Activated naive CD8-positive, alpha-beta T cell treated with anti-CD3 and anti-CD28 coated beads, Interleukin-2, amount 50 U/mL, for 16 hours (primary cell): Measurements from ENCODE around the gene SLC9A6.
"Not testable (repeated sequence)": the region's sequence is repeated elsewhere in the genome, so short reads cannot be mapped to it uniquely, and the experiment has no call there.

Experiments used
- DNase-seq: peaks from one replicate; pipeline ENCODE4 v3.0.0-alpha.2; 2020; ENCODE audit warnings: low read depth, low spot score

SLC9A6 gene

DNA sequence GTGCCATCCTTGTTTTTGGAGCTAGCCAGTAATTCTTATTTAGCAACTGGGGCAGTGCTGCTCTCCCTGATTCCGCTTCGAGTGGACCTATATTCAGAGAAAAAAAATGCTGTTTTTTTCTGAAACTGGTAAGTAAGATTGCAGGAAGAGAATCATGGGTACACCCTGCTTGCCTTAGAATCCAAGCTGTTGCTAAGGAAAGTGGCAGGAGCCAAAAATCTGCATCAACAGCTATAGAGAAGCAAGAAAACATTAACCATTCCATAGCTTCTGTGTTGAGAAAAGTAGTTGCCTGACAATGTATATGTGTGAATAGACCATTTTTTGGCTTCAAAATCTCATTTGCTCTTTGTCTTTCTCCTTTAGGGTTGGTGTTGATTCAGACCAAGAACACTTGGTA is 44.5 kb downstream of the SLC9A6 start:
- DNase-seq: no peak

DNA sequence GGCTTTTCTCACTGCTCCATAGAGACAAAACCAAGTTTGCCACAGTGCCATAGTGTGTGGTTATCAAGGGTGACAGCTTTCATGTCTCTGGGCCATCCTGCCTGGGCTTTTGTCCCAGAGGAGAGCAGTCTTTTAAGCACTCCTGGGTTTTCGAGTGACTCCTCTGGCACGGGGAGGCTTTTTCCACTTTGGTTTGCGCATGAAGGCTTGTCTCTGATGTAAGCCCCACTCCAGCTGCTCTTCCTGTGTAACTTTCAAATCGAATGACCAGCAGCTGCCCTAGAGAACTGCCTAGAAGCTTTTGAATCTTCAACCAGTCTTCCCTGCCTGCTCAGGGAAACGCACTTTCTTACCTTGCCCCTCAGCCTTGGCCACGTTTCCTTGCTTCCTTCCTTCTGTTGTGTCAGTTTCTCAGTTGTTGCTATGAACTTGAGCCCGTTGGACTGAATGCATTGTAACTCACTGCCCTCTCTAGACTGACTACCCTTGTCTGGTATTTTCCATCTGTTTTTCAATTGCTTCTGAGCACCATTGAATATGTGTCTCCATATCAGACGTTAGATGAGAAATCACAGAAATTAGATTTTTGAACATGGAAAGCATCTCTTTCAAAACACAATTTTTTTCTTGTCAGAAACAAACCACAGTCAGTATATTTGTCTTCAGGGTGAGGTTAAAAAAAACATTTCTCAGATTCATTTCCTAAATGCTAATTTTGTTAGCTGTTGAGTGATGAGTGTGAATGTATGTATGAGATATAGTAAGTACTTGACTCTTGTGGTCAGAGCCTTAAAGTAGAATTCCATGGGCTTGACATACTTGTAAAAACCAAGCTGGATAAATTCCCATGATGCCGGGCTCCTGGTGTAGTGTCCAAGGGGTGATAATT is 45.3 kb downstream of the SLC9A6 start:
- no peak for DNase-seq

DNA sequence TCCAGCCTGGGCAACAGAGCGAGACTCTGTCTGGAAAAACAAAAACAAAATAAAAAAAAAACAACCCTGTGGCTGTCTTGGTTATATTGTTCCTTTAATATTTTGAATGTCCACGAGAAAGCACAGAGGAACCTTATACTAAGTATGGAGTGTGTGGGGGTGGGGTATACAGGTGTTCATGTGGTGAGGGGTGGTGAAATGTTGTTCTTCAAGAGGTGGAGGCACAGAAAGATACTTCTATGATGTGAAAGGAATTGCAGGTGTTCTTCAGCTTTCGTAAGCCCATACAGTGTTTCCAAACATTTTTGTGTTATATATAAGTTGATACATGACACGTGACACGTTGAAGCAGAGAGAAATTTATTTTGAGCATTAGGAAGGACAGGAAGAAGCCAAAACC is 46.4 kb downstream of the SLC9A6 start:
- no peak for DNase-seq

DNA sequence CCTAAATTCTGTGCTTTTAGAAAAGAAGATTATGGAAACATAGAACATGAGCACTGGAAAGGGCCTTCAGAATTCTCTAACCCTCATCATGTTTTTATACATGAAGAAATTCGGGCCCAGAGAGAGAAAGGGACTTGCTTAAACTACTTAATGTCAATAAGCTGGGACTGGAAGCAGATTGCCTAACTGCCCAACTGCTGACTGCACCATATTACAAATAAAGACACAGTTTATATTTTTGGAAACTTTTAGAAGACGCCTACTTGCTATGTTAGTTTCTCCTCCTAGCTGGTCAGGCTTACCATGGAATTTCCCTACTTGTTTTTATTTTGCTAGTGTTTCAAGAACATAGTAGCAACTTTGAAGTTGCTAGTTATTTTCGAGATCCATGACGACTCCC is 47.1 kb downstream of the SLC9A6 start:
- DNase-seq: no peak

DNA sequence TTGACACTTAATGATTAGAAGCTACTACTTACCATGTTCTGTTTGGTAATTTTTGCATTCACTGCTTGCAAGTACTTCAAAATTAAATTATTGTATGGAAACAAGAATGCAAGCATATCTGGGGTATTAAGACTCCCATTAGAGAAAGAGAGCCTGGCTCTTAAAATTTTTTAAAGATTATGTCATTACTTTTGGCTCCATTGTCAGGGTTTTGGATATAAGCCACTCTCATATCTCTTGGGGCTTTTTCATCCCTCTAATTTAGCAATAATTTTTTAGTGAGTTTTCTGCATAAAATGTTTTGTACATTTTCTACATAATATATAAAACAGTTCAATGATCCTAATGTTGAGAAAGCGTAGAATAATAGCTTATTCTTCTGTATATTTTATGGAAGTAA is 49.4 kb downstream of the SLC9A6 start:
- no peak for DNase-seq

DNA sequence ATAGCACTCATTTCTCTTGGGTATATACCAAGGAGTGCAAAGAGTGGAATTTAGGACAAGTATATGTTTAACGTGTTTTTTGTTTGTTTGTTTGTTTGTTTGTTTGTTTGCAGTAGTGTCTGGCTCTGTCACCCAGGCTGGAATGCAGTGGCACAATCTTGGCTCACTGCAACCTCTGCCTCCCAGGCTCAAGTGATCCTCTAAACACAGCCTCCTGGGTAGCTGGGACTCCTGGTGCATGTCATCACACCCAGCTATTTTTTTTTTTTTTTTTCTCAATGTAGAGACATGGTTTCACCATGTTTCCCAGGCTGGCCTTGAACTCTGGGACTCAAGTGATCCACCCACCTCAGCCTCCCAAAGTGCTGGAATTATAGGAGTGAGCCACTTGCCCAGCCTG is 50.4 kb downstream of the SLC9A6 start:
- DNase-seq: no peak

DNA sequence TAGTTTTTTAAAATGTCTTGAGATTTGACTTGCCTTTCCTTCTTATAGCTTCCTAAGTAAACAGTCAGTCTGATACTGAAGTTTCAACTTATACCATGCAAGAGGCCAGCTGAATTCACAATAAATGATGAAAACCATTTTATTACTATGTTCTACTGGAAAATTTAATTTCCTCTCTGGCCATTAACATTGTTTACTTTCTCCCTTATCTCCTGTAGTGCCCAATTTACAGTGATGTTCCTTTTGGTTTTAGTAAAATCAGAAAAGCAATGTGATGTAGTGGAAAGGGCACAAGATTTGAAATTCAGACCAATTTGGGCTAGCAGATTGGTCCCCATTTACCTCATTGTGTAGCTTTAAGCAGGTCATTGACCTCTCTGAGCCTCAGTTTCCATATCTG is 54.2 kb downstream of the SLC9A6 start:
- DNase-seq: no peak

DNA sequence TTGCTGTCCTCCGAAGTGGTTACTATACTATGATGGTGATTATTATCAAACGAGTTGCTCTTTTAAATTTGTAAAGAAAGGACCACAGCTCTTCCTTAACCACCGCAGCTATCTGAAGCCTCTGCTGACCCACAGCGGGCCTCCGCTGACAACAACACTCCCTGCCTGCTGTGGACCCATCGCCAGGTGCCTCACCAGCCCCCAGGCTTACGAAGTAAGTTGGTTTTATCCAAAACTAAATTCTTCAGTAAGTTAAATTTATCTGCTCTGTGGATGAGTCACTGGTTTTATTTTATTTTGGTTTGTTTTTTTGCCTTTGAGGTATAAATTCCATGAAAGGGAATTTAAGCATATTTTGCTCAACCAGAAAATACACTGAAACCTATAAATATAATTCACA is 54.7 kb downstream of the SLC9A6 start:
- no peak for DNase-seq

DNA sequence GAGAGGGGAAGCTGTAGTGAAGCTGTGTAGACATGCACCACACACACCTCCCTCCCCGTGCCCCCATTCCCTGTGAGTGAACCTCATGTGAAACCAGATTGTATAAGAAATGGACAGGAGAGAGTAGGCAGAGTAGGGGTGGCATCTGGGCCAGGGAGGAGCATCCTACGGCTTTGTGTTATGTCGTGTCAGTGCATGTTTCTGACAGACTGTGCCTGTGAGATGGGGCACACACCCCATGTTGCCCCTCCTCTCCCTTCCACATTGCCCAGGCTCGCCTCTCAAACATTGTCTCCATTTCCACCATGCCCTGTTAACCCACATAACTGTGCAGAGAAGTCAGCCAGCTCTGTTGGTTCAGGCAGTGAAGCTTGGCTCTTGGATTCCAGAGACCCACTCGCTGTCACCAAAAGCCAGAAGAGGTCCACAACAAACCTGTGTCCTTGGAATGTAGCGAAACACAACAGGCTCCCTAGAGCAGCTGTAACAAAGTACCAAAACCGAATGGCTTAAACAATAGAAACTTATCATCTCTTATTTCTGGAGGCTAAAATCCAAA is 56.1 kb downstream of the SLC9A6 start:
- no peak for DNase-seq

DNA sequence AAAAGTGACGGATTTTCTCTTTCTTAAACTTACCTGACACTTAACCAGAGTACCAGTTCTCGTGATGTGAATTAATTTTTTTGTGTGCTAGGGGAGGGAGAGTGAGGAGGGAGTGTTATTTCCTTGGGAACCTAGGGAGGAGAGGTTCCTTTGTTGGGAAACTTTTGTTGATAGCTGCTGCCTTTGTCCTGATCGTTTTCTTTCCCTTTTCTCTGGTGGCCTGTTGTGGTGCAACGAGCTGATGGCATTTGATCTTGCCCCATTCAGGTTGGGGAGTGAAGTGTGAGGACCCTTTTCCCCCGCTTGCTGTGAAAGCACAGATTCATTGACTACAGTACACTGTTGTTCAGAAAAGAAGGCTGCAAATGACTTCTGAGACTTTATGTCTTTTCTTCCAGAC is 59.8 kb downstream of the SLC9A6 start:
- DNase-seq: no peak

DNA sequence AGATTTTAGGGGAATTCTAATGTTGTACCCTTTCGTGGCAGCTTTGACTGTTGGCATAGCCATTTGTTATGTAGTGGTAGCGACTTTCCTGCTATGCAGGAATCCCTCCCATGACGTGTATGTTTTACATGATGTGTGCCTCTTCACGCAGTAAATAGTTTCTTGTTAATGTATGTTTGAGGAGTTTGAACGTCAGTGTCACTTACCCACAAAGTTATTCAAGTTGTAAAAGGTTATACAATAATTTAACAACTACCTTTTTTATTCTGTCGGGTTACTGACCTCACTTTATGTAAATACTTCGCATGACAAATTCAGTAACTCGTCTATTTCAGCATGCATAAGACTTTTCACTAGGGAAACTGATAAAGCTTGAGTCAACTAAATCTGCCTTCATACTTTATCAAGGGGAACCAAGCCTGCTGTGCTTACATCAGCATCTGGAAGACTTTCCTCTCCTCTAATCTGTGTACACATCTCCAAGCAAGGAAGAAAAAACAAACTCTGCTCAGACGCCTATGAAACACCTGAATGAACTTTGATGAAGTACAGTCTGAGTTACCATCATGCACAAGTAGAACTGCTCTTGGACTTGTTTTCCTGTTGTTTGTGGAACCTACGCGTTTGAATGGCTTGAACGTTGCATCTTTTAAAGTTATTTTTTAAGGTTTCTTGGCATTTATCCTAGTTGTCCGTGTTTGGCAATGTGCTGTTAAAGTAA is 61.2 kb downstream of the SLC9A6 start:
- no peak for DNase-seq

DNA sequence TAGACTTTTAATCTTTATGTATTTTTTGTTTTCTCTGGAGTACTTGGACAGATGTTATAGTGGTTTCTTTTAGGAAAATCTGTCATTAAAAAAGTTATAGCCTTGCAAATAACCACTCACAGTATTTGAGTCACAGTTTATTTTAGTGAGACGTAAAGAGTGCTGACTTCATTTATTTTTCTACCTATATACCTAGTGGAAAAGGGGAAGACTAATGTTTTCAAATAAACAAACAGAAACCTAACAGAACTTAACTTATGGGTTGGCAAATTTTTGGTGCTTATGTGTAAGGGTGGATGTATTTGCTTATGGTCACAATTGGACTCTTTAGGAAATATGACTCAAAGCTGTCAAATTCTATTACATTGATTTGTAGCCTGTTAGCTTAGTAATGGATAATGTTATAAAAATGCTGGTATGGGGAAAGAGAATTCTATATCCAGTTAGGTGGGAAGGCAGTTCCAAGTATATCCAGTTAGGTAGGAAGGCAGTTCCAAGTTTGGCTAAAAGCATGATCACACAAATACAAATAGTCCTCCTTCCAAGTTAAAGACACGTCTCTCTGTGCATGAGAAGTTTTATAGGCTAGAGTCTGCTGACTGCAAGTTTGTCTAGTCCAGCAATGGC is 61.9 kb downstream of the SLC9A6 start:
- DNase-seq: no peak

DNA sequence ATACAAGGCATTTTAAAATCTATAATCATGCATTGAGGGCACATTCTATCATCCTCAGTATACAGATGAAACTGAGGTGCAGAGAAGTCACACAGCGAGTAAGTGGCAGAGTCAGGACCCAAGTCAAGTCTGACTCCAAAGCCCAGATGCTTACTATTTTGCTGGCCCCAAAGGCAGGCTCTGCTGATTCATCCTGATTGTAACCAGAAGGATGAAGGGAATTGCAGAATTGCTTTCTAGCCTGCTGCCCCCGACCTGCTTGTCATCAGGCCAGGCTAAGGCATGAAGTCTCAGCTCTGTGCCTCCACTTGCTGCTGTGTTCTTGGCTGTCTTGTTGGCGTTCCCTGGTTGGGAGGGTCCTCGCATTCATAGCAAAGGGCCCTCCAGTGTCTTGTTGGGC is 62.7 kb downstream of the SLC9A6 start:
- no peak for DNase-seq

DNA sequence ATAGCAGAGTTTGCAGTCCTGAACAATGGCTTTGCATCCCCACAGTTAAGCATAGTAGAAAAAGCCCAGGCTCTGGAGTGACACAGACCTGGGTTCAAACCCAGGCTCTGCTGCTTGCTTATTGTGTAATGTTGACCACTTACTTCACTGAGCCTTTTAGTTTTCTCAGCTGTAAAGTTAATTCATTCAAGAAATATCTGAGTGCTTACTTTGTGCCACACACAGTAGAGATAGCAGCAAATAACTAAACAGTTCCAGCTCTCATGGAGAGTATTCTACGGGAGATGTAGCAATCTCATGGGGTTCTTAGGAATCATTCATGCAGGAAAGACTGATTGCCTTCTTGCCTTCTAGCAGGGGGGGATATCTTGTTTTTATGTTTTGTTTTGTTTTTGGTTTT is 63.2 kb downstream of the SLC9A6 start:
- no peak for DNase-seq

DNA sequence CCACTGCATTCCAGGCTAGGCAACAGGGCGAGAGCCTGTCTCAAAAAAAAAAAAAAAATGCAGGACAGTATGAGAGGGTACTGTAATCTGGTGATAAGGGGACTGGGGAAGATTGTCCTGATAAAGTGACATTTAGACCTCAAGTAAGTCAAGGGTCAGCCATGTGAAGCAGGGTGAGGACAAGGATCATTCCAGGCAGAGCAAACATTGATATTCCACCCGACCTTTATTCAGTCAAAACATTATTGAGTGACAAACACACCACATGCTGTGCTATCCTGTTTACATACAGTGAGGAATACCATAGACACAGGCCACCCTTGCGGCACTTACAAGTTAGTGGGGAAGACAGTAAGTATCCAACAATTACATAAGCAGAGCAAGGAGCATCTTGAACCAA is 64.4 kb downstream of the SLC9A6 start:
- no peak for DNase-seq

DNA sequence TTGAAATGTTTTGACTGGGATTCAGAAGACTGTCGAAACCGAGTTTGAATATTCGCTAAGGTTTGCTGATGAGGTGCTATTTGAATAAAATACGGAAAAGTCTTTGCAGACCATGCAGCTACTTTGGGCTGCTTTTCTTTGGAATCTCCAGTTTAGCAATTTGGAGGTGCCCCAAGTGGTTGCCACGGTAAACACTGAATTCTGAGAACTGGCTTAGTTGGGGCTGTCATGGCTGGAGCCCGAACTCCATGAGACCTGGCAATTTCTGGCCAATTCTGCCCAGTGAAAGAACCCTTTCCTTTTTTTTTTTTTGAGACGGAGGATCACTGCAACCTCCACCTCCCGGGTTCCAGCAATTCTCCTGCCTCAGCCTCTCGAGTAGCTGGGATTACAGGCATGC is 65.6 kb downstream of the SLC9A6 start:
- DNase-seq: not testable (repeated sequence)

DNA sequence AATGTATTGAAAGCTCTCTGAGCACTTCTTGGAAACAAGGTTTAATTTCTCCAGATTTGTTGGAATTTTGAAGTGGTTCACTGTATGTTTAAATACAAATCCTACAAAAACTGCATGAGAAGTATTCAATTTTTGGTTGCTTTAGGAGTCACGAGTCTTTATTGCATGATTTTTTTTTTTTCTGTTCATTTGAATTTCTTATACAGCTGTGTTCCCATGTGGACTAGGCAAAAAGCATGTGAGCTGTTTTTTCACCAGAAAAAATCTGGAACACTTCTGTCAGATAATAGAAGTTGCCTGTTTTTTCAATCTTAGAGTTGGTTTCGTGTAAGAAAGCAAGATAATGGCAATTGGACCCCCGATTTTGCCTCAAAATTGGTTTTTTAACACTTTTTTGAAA is 66.4 kb downstream of the SLC9A6 start:
- DNase-seq: no peak

DNA sequence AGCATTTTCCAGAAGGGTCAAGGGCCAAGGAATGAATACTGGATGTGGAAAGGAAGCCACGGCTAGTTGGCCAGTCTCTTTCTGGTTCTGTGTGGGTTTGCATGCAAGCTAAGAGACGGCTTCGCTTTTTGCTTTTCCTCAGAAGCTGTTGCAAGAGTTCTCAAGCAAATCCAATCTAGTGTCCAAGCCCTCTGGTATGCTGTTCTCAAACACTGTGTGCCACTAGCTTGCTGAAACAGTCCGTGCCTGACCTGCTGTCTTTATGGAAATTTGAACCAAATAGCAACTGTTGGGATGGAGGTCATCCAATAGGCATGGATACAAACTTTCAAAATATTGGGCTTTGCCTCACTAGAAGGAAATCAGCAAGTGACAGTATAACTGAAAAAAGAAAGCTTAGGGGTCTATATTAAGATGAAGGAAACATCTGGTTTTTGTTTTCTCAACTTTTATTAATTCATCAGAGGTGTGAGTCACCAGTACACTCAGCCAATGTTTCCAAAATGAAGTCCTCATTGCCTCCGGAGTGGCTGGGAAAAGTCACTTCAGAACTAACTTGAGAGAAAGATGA is 70.5 kb downstream of the SLC9A6 start:
- DNase-seq: no peak

DNA sequence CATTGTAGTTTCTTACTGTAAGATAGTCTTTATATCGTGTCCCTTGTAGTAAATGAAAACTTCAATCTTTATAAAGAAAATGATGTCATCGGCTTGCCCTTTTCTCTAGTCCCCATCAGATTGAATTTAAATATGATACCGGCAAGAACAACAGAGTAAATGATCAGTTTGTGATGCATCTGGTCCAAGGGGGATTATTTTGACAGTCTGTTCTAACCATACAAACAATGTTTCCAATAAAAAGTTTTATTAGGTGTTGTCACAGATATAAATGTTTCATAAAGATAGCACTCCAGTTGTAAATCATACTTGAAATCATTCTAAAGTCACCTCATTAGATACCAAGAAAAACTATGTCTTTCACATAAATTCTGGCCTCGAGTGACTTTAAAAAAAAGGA is 72.3 kb downstream of the SLC9A6 start:
- DNase-seq: no peak

DNA sequence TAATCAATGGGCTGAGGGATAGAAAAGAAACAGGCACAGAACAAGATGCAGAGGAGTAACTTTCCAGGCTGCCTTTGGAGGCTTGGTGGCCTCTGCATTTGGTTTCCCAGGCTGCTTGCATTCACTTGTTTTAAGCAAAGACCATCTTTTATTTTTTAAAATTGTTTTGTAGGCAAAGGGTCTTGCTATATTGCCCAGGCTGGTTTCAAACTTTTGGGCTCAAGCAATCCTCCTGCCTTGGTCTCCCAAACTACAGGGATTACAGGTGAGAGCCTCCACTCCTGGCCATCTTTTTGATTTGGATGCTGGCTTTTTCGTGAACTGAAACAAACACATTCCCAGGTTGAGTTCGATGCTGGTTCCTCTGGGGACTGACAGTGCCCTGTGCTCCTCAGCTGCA is 74.1 kb downstream of the SLC9A6 start:
- no peak for DNase-seq

DNA sequence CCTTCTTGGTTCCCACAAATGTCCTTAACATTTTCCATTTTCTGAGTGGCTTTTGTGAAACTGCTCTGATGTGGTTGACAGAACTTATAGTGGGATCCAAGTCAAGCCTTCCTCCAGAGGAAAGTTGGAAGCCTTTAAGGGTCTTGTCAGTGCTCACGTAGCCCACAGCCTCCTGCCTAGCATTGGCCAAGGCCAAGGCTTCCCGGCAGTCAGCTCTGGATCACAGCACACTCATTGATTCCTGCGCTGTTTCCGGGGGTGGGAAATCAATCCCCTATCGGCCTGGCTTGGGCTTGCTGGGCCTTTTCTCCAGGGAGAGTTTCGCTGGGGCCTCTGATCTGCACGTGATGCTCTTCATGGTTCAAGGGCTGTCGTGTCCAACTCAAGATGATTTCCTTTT is 76.1 kb downstream of the SLC9A6 start:
- no peak for DNase-seq

DNA sequence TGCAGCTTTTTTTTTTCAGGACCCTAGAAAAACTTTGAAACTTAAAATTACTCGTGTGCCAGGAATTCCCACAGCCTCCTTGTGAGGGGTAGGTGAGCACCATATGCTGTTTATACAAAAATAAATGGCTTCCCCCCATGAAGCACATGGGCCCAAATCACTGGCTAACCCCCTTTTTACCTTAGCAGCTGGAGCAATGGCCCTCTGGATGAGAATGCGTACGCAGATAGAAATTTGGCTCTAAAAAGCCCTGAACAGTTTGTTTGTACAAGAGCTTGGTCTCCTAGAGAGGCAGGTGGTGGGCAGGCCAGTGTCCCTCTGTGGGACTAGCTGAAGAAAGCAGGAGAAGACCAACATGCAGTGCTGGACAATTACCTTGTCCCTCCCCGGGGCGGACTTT is 76.5 kb downstream of the SLC9A6 start:
- DNase-seq: no peak
